HEK293 (cell line): Measurements from ENCODE around the gene ADCY6.

Experiments used
- GLIS2 ChIP-seq: fragments of 450-650 bp; formaldehyde crosslinking; IDR thresholded peaks from 2 replicates; pipeline ENCODE4 v1.5.1; 2016; ENCODE audit warnings: missing biosample characterization, missing genetic modification characterization
- HIC1 ChIP-seq: fragments of 450-650 bp; formaldehyde crosslinking; IDR thresholded peaks from 2 replicates; pipeline ENCODE4 v1.5.1; 2016; ENCODE audit warnings: missing biosample characterization, missing genetic modification characterization
- IKZF3 ChIP-seq: fragments of 450-650 bp; IDR thresholded peaks from 2 replicates; pipeline ENCODE4 v1.5.0; 2018; ENCODE audit warnings: missing biosample characterization, mild to moderate bottlenecking, missing genetic modification characterization, moderate library complexity
- INSM2 ChIP-seq: fragments of 450-650 bp; formaldehyde crosslinking; IDR thresholded peaks from 2 replicates; pipeline ENCODE4 v1.5.1; 2016; ENCODE audit warnings: missing biosample characterization, missing genetic modification characterization
- KLF17 ChIP-seq: fragments of 450-650 bp; formaldehyde crosslinking; IDR thresholded peaks from 2 replicates; pipeline ENCODE4 v1.5.1; 2016; ENCODE audit warnings: missing biosample characterization, missing genetic modification characterization
- KLF7 ChIP-seq: fragments of 450-650 bp; formaldehyde crosslinking; IDR thresholded peaks from 2 replicates; pipeline ENCODE4 v1.5.1; 2016; ENCODE audit warnings: missing biosample characterization, missing genetic modification characterization, borderline replicate concordance
- KLF9 ChIP-seq: fragments of 450-650 bp; formaldehyde crosslinking; IDR thresholded peaks from 2 replicates; pipeline ENCODE4 v1.5.1; 2016; ENCODE audit warnings: missing biosample characterization, missing genetic modification characterization, low read depth
- MEIS1 ChIP-seq: sonication (generic); formaldehyde crosslinking; IDR thresholded peaks from 2 replicates; pipeline ENCODE4 v1.8.1; 2022; ENCODE audit warnings: missing genetic modification reagents, mild to moderate bottlenecking, borderline replicate concordance
- SP2 ChIP-seq: fragments of 450-650 bp; formaldehyde crosslinking; IDR thresholded peaks from 2 replicates; pipeline ENCODE4 v1.5.1; 2016; ENCODE audit warnings: missing biosample characterization, missing genetic modification characterization
- ZBTB10 ChIP-seq: fragments of 450-650 bp; formaldehyde crosslinking; IDR thresholded peaks from 2 replicates; pipeline ENCODE4 v1.5.1; 2016; ENCODE audit warnings: missing biosample characterization, missing genetic modification characterization
- ZBTB17 ChIP-seq: fragments of 450-650 bp; formaldehyde crosslinking; IDR thresholded peaks from 2 replicates; pipeline ENCODE4 v1.5.1; 2016; ENCODE audit warnings: missing biosample characterization, missing genetic modification characterization
- ZBTB20 ChIP-seq: fragments of 450-650 bp; formaldehyde crosslinking; IDR thresholded peaks from 2 replicates; pipeline ENCODE4 v1.5.1; 2016; ENCODE audit warnings: missing biosample characterization, missing genetic modification characterization
- ZBTB48 ChIP-seq: fragments of 450-650 bp; formaldehyde crosslinking; IDR thresholded peaks from 2 replicates; pipeline ENCODE4 v1.5.1; 2016; ENCODE audit warnings: missing biosample characterization, missing genetic modification characterization
- ZFHX2 ChIP-seq: fragments of 450-650 bp; formaldehyde crosslinking; conservative IDR thresholded peaks from 2 replicates; pipeline ENCODE4 v1.5.1; 2016; ENCODE audit warnings: missing biosample characterization, missing genetic modification characterization
- ZFP41 ChIP-seq: fragments of 450-650 bp; formaldehyde crosslinking; IDR thresholded peaks from 2 replicates; pipeline ENCODE4 v1.5.1; 2016; ENCODE audit warnings: missing biosample characterization, missing genetic modification characterization, borderline replicate concordance
- ZFP69B ChIP-seq: fragments of 450-650 bp; formaldehyde crosslinking; IDR thresholded peaks from 2 replicates; pipeline ENCODE4 v1.5.1; 2016; ENCODE audit warnings: missing biosample characterization, missing genetic modification characterization
- ZNF146 ChIP-seq: fragments of 450-650 bp; formaldehyde crosslinking; IDR thresholded peaks from 2 replicates; pipeline ENCODE4 v1.5.1; 2016; ENCODE audit warnings: missing biosample characterization, missing genetic modification characterization
- ZNF223 ChIP-seq: fragments of 450-650 bp; formaldehyde crosslinking; IDR thresholded peaks from 2 replicates; pipeline ENCODE4 v1.5.1; 2016; ENCODE audit warnings: missing biosample characterization, missing genetic modification characterization
- ZNF266 ChIP-seq: fragments of 450-650 bp; formaldehyde crosslinking; IDR thresholded peaks from 2 replicates; pipeline ENCODE4 v1.5.1; 2016; ENCODE audit warnings: missing biosample characterization, missing genetic modification characterization, low read depth
- ZNF341 ChIP-seq: fragments of 450-650 bp; formaldehyde crosslinking; IDR thresholded peaks from 2 replicates; pipeline ENCODE4; 2016; ENCODE audit warnings: low read depth, missing biosample characterization, missing genetic modification characterization
- ZNF560 ChIP-seq: fragments of 450-650 bp; formaldehyde crosslinking; IDR thresholded peaks from 2 replicates; pipeline ENCODE4 v1.5.1; 2017; ENCODE audit warnings: missing biosample characterization, missing genetic modification characterization, borderline replicate concordance
- ZNF610 ChIP-seq: fragments of 450-650 bp; formaldehyde crosslinking; IDR thresholded peaks from 2 replicates; pipeline ENCODE4 v1.5.1; 2016; ENCODE audit warnings: missing biosample characterization, missing genetic modification characterization, borderline replicate concordance
- ZNF629 ChIP-seq: fragments of 450-650 bp; formaldehyde crosslinking; IDR thresholded peaks from 2 replicates; pipeline ENCODE4 v1.5.1; 2017; ENCODE audit warnings: missing biosample characterization, missing genetic modification characterization
- ZNF639 ChIP-seq: fragments of 450-650 bp; formaldehyde crosslinking; IDR thresholded peaks from 2 replicates; pipeline ENCODE4 v1.5.1; 2016; ENCODE audit warnings: missing biosample characterization, missing genetic modification characterization
- ZNF670 ChIP-seq: fragments of 450-650 bp; formaldehyde crosslinking; IDR thresholded peaks from 2 replicates; pipeline ENCODE4 v1.5.1; 2016; ENCODE audit warnings: missing biosample characterization, missing genetic modification characterization, low read depth
- ZNF701 ChIP-seq: fragments of 450-650 bp; formaldehyde crosslinking; IDR thresholded peaks from 2 replicates; pipeline ENCODE4 v1.5.1; 2016; ENCODE audit warnings: missing biosample characterization, missing genetic modification characterization
- ZNF768 ChIP-seq: fragments of 450-650 bp; formaldehyde crosslinking; IDR thresholded peaks from 2 replicates; pipeline ENCODE4 v1.5.1; 2018; ENCODE audit warnings: missing biosample characterization, mild to moderate bottlenecking, missing genetic modification characterization
- ZNF843 ChIP-seq: fragments of 450-650 bp; formaldehyde crosslinking; IDR thresholded peaks from 2 replicates; pipeline ENCODE4 v1.5.1; 2016; ENCODE audit warnings: missing biosample characterization, missing genetic modification characterization
- ZSCAN23 ChIP-seq: fragments of 450-650 bp; formaldehyde crosslinking; IDR thresholded peaks from 2 replicates; pipeline ENCODE4 v1.5.1; 2016; ENCODE audit warnings: missing biosample characterization, missing genetic modification characterization
- ZSCAN30 ChIP-seq: fragments of 450-650 bp; IDR thresholded peaks from 2 replicates; pipeline ENCODE4 v1.5.1; 2018; ENCODE audit warnings: missing biosample characterization, mild to moderate bottlenecking, missing genetic modification characterization, moderate library complexity
- ZXDB ChIP-seq: fragments of 450-650 bp; formaldehyde crosslinking; IDR thresholded peaks from 2 replicates; pipeline ENCODE4 v1.5.1; 2016; ENCODE audit warnings: missing biosample characterization, missing genetic modification characterization

ADCY6 gene

GRCh38 chr12:48817873-48818830 is 29.3 kb upstream of the ADCY6 start, which contains the start of gene CACNB3 (continued):
- 0 out of 2 replicates have a peak, but pooled peaks have one; percentile 10 for TF ChIP-seq ZNF639 (tag by site-specific recombination)
- TF ChIP-seq ZNF701: peak; percentile 92
- TF ChIP-seq INSM2: 0 out of 2 replicates have a peak, but pooled peaks have one; percentile 29
- no peak for TF ChIP-seq ZNF560 (tag by site-specific recombination)
- TF ChIP-seq ZNF670 (tag by site-specific recombination): no peak
- peak; percentile 56; the same call in 1 of the 2 replicates for TF ChIP-seq ZNF843 (tag by site-specific recombination)
- TF ChIP-seq ZXDB (tag by site-specific recombination): peak; percentile 99
- 0 out of 2 replicates have a peak, but pooled peaks have one; percentile 28 for TF ChIP-seq ZSCAN30 (tag by site-specific recombination)
- TF ChIP-seq ZNF266 (tag by site-specific recombination): no peak
- peak; percentile 34 for TF ChIP-seq ZNF223 (tag by site-specific recombination)
- peak; percentile 65; the same call in 1 of the 2 replicates for TF ChIP-seq KLF7
- peak; percentile 35; the same call in 1 of the 2 replicates for TF ChIP-seq ZSCAN23 (tag by site-specific recombination)
- 0 out of 2 replicates have a peak, but pooled peaks have one; percentile 33 for TF ChIP-seq IKZF3 (tag by site-specific recombination)
- TF ChIP-seq ZNF610 (tag by site-specific recombination): peak; percentile 89; the same call in 1 of the 2 replicates
- TF ChIP-seq SP2: peak; percentile 97
- TF ChIP-seq ZFP69B (tag by site-specific recombination): peak; percentile 86
- TF ChIP-seq ZNF341: peak; percentile 64
- TF ChIP-seq ZNF768: no peak
- peak; percentile 90 for TF ChIP-seq ZFHX2 (tag by site-specific recombination)
- TF ChIP-seq ZNF146 (tag by site-specific recombination): 0 out of 2 replicates have a peak, but pooled peaks have one; percentile 4
- TF ChIP-seq KLF9 (tag by site-specific recombination): peak; percentile 92
- no peak for TF ChIP-seq ZFP41
- TF ChIP-seq ZNF629 (tag by site-specific recombination): peak; percentile 46
- TF ChIP-seq GLIS2 (tag by site-specific recombination): peak; percentile 80
- TF ChIP-seq KLF17 (tag by site-specific recombination): peak; percentile 74
- 0 out of 2 replicates have a peak, but pooled peaks have one; percentile 30 for TF ChIP-seq ZBTB48 (tag by site-specific recombination)
- peak; percentile 66 for TF ChIP-seq HIC1 (tag by site-specific recombination)
- no peak for TF ChIP-seq MEIS1 (CRISPR knock-in tag)
- peak; percentile 57; the same call in 1 of the 2 replicates for TF ChIP-seq ZBTB10 (tag by site-specific recombination)
- TF ChIP-seq ZBTB17 (tag by site-specific recombination): peak; percentile 95
- peak; percentile 96 for TF ChIP-seq ZBTB20
